Caco-2 (cell line): ENCODE data around the gene TTC8. TPM values are rescaled to one million over a fixed set of nuclear protein-coding genes. Genes with fewer than 3 reads are reported as not detected.

Source experiments
- BruUV-seq: library from RNA; stranded (reverse); fragments of 400-500 nt; replicated peaks from 2 replicates; lab custom pipeline; 2021; lab: Mats Ljungman, UMichigan
- CTCF ChIA-PET: fragments of 300-600 bp; sonication (Branson Sonifier 250); formaldehyde crosslinking; loops from one replicate; lab custom pipeline; 2022; ENCODE audit warnings: antibody characterized with exemption; lab: Charles Lee
- POLR2A ChIA-PET: fragments of 300-600 bp; sonication (Branson Sonifier 250); formaldehyde crosslinking; loops from one replicate; lab custom pipeline; 2022; ENCODE audit warnings: antibody characterized with exemption; lab: Charles Lee
- DNase-seq, 2 experiments: peaks; one replicate each; pipeline versions ENCODE4 v3.0.0 to v3.0.0-alpha.2; 2020 to 2022
- H3K27me3 ChIP-seq: replicated peaks from 2 replicates; pipeline ENCODE4 v1.6.0; 2011; ENCODE audit warnings: low read length; ENCODE audit not compliant: control insufficient read depth, insufficient read depth
- H3K36me3 ChIP-seq: 2 replicates; pipeline ENCODE4 v1.5.1; 2011; ENCODE audit warnings: low read length; ENCODE audit not compliant: control insufficient read depth, insufficient read depth
- H3K4me1 ChIP-seq: fragments of 250-450 bp; sonication (Bioruptor Pico); 2 replicates; pipeline ENCODE4 v1.5.1; 2020; ENCODE audit warnings: mild to moderate bottlenecking
- H3K4me3 ChIP-seq: 2 replicates; pipeline ENCODE4 v1.5.1; 2011; ENCODE audit warnings: low read depth, mild to moderate bottlenecking, control low read depth, low read length
- H3K9me3 ChIP-seq: fragments of 250-450 bp; sonication (Bioruptor Pico); 2 replicates; pipeline ENCODE4 v1.5.1; 2020; ENCODE audit warnings: mild to moderate bottlenecking, moderate library complexity
- H3K27ac Mint-ChIP-seq: one replicate; pipeline ENCODE4 v1.8.0; 2022; ENCODE audit warnings: mixed read lengths; ENCODE audit not compliant: unreplicated experiment
- H3K27me3 Mint-ChIP-seq: one replicate; pipeline ENCODE4 v1.8.0; 2022; ENCODE audit warnings: mixed read lengths; ENCODE audit not compliant: insufficient read depth, unreplicated experiment
- H3K36me3 Mint-ChIP-seq: one replicate; pipeline ENCODE4 v1.8.0; 2022; ENCODE audit warnings: mild to moderate bottlenecking, mixed read lengths; ENCODE audit not compliant: insufficient read depth, unreplicated experiment
- H3K4me1 Mint-ChIP-seq: one replicate; pipeline ENCODE4 v1.8.0; 2022; ENCODE audit warnings: low read depth, mixed read lengths; ENCODE audit not compliant: unreplicated experiment
- H3K4me3 Mint-ChIP-seq: one replicate; pipeline ENCODE4 v1.8.0; 2022; ENCODE audit warnings: mild to moderate bottlenecking, moderate library complexity, mixed read lengths; ENCODE audit not compliant: unreplicated experiment
- H3K9me3 Mint-ChIP-seq: one replicate; pipeline ENCODE4 v1.8.0; 2022; ENCODE audit warnings: mixed read lengths; ENCODE audit not compliant: unreplicated experiment
- intact Hi-C: fragments of 100-400 bp; cut with micrococcal nuclease; formaldehyde crosslinking; loops from one replicate; pipeline ENCODE4 v1.10.0; 2022; ENCODE audit not compliant: unreplicated experiment
- total RNA-seq: library from RNA; stranded (reverse); gene quantifications from 2 replicates; pipeline ENCODE4 v1.2.3, GENCODE V29; 2022
- TF ChIP-seq, protein P1 (sequence below), 2 experiments: fragments of 200-600 bp in 1 of 2; IDR thresholded peaks; 1 replicate in 1 of 2; 2 replicates in 1 of 2; pipeline versions ENCODE4 v1.5.1 to v1.8.0; 2011 to 2022; ENCODE audit warnings: antibody characterized with exemption in 1 of 2, control low read depth in 1 of 2, inconsistent platforms in 1 of 2, low read depth in 1 of 2, low read length in 1 of 2, mild to moderate bottlenecking in 1 of 2, moderate library complexity in 1 of 2; ENCODE audit not compliant: insufficient read depth in 1 of 2, severe bottlenecking in 1 of 2, unreplicated experiment in 1 of 2

TTC8 gene
- total RNA-seq, 1 experiment from 2014 or later, result 13.6 TPM

DNA sequence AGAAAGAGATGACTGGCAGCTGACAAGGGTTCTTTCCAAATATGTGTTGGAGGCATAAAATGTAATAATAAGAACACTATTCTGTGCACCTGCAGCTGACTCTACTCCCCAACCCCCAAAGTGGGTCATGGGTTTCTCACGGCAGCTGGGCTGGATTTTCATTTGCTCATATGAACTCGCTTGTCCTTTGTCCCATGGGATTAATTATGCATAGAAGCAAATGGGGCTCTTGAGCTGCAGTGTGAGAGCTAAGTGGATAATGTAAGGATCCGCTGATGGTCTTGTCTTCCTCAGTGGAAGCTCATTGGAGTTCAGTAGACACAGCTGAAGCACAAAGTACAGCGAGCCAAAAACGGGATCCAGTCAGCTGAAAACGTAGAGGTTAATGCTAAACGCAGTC lies 46.3 kb downstream of the TTC8 start:
- H3K27me3 ChIP-seq, result no peaks in the 10 kb centered on the region
- ChIA-PET POLR2A (no interaction called here), CTCF (no interaction called here)
- no peak overlapping the region for H3K4me3 Mint-ChIP-seq
- H3K4me1 Mint-ChIP-seq, result no peaks in the 10 kb centered on the region
- no peaks in the 10 kb centered on the region for H3K27me3 Mint-ChIP-seq
- intact Hi-C loops, result no loop called here
- no TSS peak for BruUV-seq
- TF ChIP-seq, protein P1, sequence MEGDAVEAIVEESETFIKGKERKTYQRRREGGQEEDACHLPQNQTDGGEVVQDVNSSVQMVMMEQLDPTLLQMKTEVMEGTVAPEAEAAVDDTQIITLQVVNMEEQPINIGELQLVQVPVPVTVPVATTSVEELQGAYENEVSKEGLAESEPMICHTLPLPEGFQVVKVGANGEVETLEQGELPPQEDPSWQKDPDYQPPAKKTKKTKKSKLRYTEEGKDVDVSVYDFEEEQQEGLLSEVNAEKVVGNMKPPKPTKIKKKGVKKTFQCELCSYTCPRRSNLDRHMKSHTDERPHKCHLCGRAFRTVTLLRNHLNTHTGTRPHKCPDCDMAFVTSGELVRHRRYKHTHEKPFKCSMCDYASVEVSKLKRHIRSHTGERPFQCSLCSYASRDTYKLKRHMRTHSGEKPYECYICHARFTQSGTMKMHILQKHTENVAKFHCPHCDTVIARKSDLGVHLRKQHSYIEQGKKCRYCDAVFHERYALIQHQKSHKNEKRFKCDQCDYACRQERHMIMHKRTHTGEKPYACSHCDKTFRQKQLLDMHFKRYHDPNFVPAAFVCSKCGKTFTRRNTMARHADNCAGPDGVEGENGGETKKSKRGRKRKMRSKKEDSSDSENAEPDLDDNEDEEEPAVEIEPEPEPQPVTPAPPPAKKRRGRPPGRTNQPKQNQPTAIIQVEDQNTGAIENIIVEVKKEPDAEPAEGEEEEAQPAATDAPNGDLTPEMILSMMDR (IDR thresholded peaks at IDR 0.05; ENCODE audit: insufficient read depth in 1 of 2, low read depth in 1 of 2, low read length in 1 of 2, severe bottlenecking in 1 of 2, unreplicated experiment in 1 of 2), result no peak
- H3K9me3 Mint-ChIP-seq, result no peaks in the 10 kb centered on the region
- DNase-seq, result no peak
- no peaks in the 10 kb centered on the region for H3K9me3 ChIP-seq
- no peak overlapping the region for H3K27ac Mint-ChIP-seq
- H3K4me3 ChIP-seq, result no peak overlapping the region
- no peaks in the 10 kb centered on the region for H3K36me3 Mint-ChIP-seq
- H3K4me1 ChIP-seq, result no peaks in the 10 kb centered on the region
- H3K36me3 ChIP-seq, result no peaks in the 10 kb centered on the region

DNA sequence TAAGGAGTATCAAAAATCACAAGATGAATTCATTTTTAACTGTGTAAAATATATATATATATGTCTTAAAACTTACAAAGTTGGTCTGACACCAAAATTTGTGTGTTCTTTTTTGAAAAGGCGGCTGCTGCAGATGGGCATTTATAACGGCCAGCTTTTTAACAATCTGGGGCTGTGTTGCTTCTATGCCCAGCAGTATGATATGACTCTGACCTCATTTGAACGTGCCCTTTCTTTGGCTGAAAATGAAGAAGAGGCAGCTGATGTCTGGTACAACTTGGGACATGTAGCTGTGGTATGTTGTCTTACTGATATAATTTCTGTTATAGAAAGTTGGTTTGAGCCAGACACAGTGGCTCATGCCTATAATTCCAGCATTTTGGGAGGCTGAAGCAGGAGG lies 47.0 kb downstream of the TTC8 start:
- ChIA-PET CTCF (no interaction called here), POLR2A (no interaction called here)
- Histone ChIP-seq H3K4me1 (no peaks in the 10 kb centered on the region), H3K9me3 (no peaks in the 10 kb centered on the region), H3K36me3 (no peaks in the 10 kb centered on the region), H3K27me3 (no peaks in the 10 kb centered on the region), H3K4me3 (no peak overlapping the region)
- TF ChIP-seq, protein P1 (IDR thresholded peaks at IDR 0.05; ENCODE audit: insufficient read depth in 1 of 2, low read depth in 1 of 2, low read length in 1 of 2, severe bottlenecking in 1 of 2, unreplicated experiment in 1 of 2), result no peak
- Mint-ChIP-seq H3K9me3 (no peaks in the 10 kb centered on the region), H3K27ac (no peak overlapping the region), H3K4me3 (no peak overlapping the region), H3K27me3 (no peaks in the 10 kb centered on the region), H3K36me3 (no peaks in the 10 kb centered on the region), H3K4me1 (no peaks in the 10 kb centered on the region)
- no TSS peak for BruUV-seq
- intact Hi-C loops, result no loop called here
- DNase-seq, result no peak

DNA sequence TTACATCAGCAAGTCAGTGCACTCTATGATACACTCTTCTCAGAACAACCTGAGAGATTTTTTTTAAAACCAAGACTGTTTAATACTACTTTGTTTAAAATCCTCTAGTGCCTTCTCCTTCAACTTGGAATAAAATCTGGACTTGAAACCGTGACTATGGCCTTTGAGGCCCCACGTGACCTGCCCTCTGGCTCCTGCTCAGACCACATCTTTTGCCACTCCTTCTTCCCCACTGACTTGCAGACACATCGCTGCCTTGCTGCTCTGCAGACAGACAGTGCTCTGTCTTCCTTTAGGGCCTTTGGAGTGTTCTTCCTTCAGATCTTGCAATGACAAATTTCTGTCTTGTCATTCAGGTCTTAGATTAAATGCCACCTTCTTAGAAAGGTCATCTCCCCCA lies 48.5 kb downstream of the TTC8 start:
- Histone ChIP-seq H3K4me1 (no peaks in the 10 kb centered on the region), H3K27me3 (no peaks in the 10 kb centered on the region), H3K9me3 (no peaks in the 10 kb centered on the region), H3K4me3 (no peak overlapping the region), H3K36me3 (no peaks in the 10 kb centered on the region)
- Mint-ChIP-seq H3K4me1 (no peaks in the 10 kb centered on the region), H3K27ac (no peak overlapping the region), H3K36me3 (no peaks in the 10 kb centered on the region), H3K27me3 (no peaks in the 10 kb centered on the region), H3K4me3 (no peak overlapping the region), H3K9me3 (no peaks in the 10 kb centered on the region)
- ChIA-PET CTCF (no interaction called here), POLR2A (no interaction called here)
- BruUV-seq, result no TSS peak
- TF ChIP-seq, protein P1 (IDR thresholded peaks at IDR 0.05; ENCODE audit: insufficient read depth in 1 of 2, low read depth in 1 of 2, low read length in 1 of 2, severe bottlenecking in 1 of 2, unreplicated experiment in 1 of 2), result no peak
- intact Hi-C loops, result no loop called here
- no peak for DNase-seq
